Measurements from ENCODE around the gene DBT.

- TF ChIP-seq CTCF (IDR thresholded peaks at IDR 0.05) (no peak), POLR2AphosphoS5 (IDR thresholded peaks at IDR 0.05) (no peak), POLR2A (IDR thresholded peaks at IDR 0.05) (no peak)
Measured at GRCh38 chr1:100141192-100141591, 108.4 kb downstream of the DBT start.

Data from stomach (tissue), 4 donors.